ENCODE results near the gene IRX2. TPM values are rescaled to one million over a fixed set of nuclear protein-coding genes. Genes with fewer than 3 reads are reported as not detected.

Gene IRX2
- total RNA-seq, 1 donor = 7.2 TPM

DNA sequence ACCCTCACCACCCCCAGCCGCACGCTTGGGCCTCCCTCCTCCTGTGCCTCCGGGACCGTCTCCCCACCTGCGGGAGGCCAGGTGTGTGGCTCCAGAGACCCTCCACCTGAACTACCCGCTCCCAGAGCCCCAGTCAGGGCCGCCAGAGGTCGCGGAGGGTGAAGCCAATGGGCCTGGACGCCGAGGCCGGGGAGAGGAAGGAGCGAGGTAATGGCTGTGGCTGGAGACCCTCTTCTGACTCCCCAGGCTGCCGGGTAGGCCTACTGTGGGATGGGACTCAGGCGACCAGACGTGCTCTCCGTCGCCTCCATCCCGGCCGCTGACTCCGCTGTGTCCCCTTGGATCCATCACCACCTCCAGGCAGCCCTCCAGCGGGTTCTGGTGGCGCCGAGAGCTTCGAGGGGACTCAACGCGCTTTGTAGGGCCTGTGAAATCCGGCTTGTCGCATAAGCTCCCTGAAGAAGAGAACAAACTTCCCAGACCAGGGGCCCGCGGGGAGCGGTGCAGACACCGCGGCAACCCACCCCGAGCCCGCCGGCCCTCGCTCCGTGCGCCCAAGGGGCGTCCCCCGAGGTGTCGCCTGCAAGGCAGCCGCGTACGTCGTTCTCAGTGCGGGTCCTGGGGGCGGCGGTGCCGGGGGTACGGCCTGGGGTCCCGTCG lies 12.6 kb downstream of the IRX2 start:
- Histone ChIP-seq H3K27ac (ENCODE audit: low read depth, low read length) (no peak overlapping the region), H2AFZ (ENCODE audit: low read length) (peak overlapping the region; percentile 41), H3K79me2 (ENCODE audit: insufficient read depth, low read length) (no peaks in the 10 kb centered on the region), H4K20me1 (ENCODE audit: insufficient read depth, low read length) (no peaks in the 10 kb centered on the region), H3K4me2 (ENCODE audit: insufficient read depth, low read length) (peak overlapping the region; percentile 72), H3K36me3 (ENCODE audit: insufficient read depth, low read length) (no peaks in the 10 kb centered on the region), H3K9me3 (ENCODE audit: low read depth, low read length) (no peaks in the 10 kb centered on the region), H3K27me3 (ENCODE audit: insufficient read depth, low read length) (no peaks in the 10 kb centered on the region), H3K4me3 (ENCODE audit: insufficient read depth, low read length) (peak overlapping the region; percentile 73), H3K4me1 (ENCODE audit: insufficient read depth, low read length) (no peaks in the 10 kb centered on the region)
- no peak for DNase-seq (ENCODE audit: insufficient read length, low spot score, missing footprints)
- TF ChIP-seq CTCF (IDR thresholded peaks at IDR 0.05; ENCODE audit: extremely low read depth, low read depth, low read length) = no peak

DNA sequence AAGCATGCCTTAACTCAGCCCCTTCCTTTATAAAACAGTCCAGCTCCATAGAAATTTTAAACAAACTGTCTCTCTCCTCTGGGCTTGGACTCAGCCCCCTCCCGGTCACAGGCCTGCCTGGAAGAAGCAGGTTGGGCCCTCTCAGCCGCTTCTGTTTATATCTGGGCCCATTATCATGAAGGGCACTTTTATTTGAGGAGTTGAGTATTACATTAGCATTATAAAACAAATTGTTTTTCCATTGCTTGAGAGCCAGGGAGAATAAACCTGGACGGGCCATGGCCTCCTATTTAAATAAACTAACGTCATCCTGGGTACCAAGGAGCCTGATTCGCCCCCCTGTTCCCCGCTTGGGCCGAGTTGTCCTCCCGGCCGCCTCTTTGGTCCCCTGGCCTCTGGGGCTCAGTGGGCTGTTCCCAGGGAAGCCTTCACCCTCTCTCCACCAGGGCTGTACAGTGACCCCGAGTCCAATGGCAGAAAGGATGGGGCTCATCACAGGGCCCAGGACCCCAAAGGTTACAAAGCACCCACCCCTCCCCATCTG lies 13.2 kb downstream of the IRX2 start:
- no peaks in the 10 kb centered on the region for H3K9me3 ChIP-seq (ENCODE audit: low read depth, low read length)
- no peaks in the 10 kb centered on the region for H3K36me3 ChIP-seq (ENCODE audit: insufficient read depth, low read length)
- no peaks in the 10 kb centered on the region for H3K79me2 ChIP-seq (ENCODE audit: insufficient read depth, low read length)
- no peak overlapping the region for H3K4me3 ChIP-seq (ENCODE audit: insufficient read depth, low read length)
- no peak overlapping the region for H3K27ac ChIP-seq (ENCODE audit: low read depth, low read length)
- H3K27me3 ChIP-seq (ENCODE audit: insufficient read depth, low read length) = no peaks in the 10 kb centered on the region
- H4K20me1 ChIP-seq (ENCODE audit: insufficient read depth, low read length) = no peaks in the 10 kb centered on the region
- no peak for DNase-seq (ENCODE audit: insufficient read length, low spot score, missing footprints)
- no peak for TF ChIP-seq CTCF (IDR thresholded peaks at IDR 0.05; ENCODE audit: extremely low read depth, low read depth, low read length)
- H3K4me2 ChIP-seq (ENCODE audit: insufficient read depth, low read length) = no peak overlapping the region
- H2AFZ ChIP-seq (ENCODE audit: low read length) = no peak overlapping the region
- H3K4me1 ChIP-seq (ENCODE audit: insufficient read depth, low read length) = no peaks in the 10 kb centered on the region

DNA sequence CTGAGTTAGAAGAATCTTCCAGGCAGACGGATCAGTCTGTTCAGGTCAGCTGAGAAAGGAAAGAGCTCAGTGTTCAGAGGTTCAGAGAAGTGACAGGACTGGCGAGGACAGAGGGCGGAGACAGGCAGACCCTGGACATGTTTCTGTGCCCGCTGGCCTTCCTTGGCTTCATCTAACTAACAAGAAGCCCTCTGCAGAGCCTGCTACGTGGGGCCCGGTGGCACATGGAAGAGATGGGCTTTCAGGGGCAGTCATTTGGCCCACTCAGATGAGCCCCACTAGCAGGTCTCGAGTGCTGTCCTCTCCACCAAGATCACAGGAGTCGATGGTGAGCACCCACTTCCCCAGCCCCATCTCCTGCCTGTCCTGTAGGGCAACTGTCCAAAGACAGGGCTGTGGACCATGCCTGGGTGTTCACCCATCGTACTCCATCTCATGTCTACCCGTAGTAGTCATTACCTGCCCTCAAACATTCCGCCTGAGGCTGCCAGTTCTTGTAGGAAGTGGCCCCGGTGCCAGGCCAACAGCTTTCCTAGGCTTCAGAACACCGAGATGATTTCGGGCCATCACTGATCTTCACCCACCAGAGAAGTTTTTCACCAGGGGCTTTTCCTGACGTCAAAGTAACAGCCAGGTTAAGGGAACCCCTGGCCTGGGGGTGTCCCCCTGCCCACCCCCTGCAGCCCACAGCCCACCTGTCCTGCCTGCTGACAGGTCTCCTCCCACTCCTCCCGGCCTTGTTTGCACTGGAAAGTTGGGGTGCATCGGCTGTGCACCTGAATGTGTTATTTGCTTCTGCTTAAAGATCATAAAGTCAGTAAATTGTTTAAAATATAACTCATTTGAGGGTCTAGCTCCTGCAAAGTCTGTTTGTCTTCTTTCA lies 14.0 kb downstream of the IRX2 start:
- Histone ChIP-seq H3K9me3 (ENCODE audit: low read depth, low read length) (no peaks in the 10 kb centered on the region), H3K27ac (ENCODE audit: low read depth, low read length) (no peak overlapping the region), H3K79me2 (ENCODE audit: insufficient read depth, low read length) (no peaks in the 10 kb centered on the region), H3K27me3 (ENCODE audit: insufficient read depth, low read length) (no peaks in the 10 kb centered on the region), H2AFZ (ENCODE audit: low read length) (no peak overlapping the region), H3K4me2 (ENCODE audit: insufficient read depth, low read length) (no peak overlapping the region), H3K4me3 (ENCODE audit: insufficient read depth, low read length) (no peak overlapping the region), H3K36me3 (ENCODE audit: insufficient read depth, low read length) (no peaks in the 10 kb centered on the region), H4K20me1 (ENCODE audit: insufficient read depth, low read length) (no peaks in the 10 kb centered on the region), H3K4me1 (ENCODE audit: insufficient read depth, low read length) (no peaks in the 10 kb centered on the region)
- TF ChIP-seq CTCF (IDR thresholded peaks at IDR 0.05; ENCODE audit: extremely low read depth, low read depth, low read length) = no peak
- DNase-seq (ENCODE audit: insufficient read length, low spot score, missing footprints) = no peak

DNA sequence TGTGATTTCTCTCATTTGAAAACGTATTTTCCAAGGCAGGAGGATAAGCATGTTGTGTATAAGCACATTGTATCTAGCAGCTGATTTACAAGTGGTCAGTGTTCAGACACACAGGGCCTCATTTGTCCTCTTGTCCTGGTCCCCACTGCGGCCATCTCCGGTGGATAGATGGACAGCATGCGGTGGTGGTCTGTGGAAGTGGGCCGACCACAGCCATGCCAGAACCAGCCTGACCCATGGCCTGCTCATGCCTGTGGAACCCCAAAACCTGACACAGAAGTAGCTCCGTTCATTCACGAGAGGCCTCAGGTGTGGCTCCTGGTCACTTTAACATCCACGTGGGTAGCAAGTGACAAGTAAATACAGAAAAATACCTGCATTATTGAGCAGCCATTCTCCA lies 14.6 kb downstream of the IRX2 start:
- Histone ChIP-seq H3K4me1 (ENCODE audit: insufficient read depth, low read length) (no peaks in the 10 kb centered on the region), H4K20me1 (ENCODE audit: insufficient read depth, low read length) (no peaks in the 10 kb centered on the region), H2AFZ (ENCODE audit: low read length) (no peak overlapping the region), H3K79me2 (ENCODE audit: insufficient read depth, low read length) (no peaks in the 10 kb centered on the region), H3K27ac (ENCODE audit: low read depth, low read length) (no peak overlapping the region), H3K9me3 (ENCODE audit: low read depth, low read length) (no peaks in the 10 kb centered on the region), H3K4me3 (ENCODE audit: insufficient read depth, low read length) (no peak overlapping the region), H3K27me3 (ENCODE audit: insufficient read depth, low read length) (no peaks in the 10 kb centered on the region), H3K36me3 (ENCODE audit: insufficient read depth, low read length) (no peaks in the 10 kb centered on the region), H3K4me2 (ENCODE audit: insufficient read depth, low read length) (no peak overlapping the region)
- no peak for TF ChIP-seq CTCF (IDR thresholded peaks at IDR 0.05; ENCODE audit: extremely low read depth, low read depth, low read length)
- no peak for DNase-seq (ENCODE audit: insufficient read length, low spot score, missing footprints)

Data from osteoblast (primary cell).